ENCODE results near the gene VRK3.

The VRK3 gene

DNA sequence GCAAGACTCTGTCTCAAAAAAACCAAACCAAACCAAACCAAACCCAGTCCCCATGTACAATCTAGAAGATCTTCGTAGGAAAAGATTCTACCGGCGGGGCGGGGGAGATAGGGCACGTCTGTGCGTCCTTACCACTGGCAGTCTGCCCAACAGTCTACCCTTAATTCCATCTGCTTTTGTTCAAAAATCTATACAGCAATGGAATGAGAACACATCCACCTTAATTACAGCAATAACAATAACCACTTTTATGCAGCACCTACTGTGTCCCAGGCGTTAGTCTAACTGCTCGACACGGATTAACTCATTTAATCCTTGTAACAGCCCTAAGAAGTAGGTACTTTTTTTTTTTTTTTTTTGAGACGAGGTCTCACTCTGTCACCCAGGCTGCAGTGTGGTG is 98.7 kb downstream of the VRK3 start:
- H3K27ac ChIP-seq (ENCODE audit: insufficient read depth, low read depth, low read length, poor library complexity, severe bottlenecking) = no peak overlapping the region
- H3K4me1 ChIP-seq (ENCODE audit: control insufficient read depth, insufficient read depth, low read length) = peaks cover 19% of the 10 kb centered on the region
- H3K36me3 ChIP-seq (ENCODE audit: control insufficient read depth, insufficient read depth, low read length) = peaks cover 23% of the 10 kb centered on the region
- no peak overlapping the region for H3K4me3 ChIP-seq (ENCODE audit: insufficient read depth, low read depth, low read length)
- WGBS, 2 experiments = 94 to 98% methylated on average over 10 of the region's 10 CpGs
- H3K9me3 ChIP-seq (ENCODE audit: control insufficient read depth, low read length) = no peaks in the 10 kb centered on the region
- no peaks in the 10 kb centered on the region for H3K27me3 ChIP-seq (ENCODE audit: control insufficient read depth, insufficient read depth, low read length, poor library complexity, severe bottlenecking)
